ENCODE data around the gene IP6K3.

GRCh38 chr6:33684983-33685382, 61.7 kb downstream of the IP6K3 start:
- TF ChIP-seq, protein P1, sequence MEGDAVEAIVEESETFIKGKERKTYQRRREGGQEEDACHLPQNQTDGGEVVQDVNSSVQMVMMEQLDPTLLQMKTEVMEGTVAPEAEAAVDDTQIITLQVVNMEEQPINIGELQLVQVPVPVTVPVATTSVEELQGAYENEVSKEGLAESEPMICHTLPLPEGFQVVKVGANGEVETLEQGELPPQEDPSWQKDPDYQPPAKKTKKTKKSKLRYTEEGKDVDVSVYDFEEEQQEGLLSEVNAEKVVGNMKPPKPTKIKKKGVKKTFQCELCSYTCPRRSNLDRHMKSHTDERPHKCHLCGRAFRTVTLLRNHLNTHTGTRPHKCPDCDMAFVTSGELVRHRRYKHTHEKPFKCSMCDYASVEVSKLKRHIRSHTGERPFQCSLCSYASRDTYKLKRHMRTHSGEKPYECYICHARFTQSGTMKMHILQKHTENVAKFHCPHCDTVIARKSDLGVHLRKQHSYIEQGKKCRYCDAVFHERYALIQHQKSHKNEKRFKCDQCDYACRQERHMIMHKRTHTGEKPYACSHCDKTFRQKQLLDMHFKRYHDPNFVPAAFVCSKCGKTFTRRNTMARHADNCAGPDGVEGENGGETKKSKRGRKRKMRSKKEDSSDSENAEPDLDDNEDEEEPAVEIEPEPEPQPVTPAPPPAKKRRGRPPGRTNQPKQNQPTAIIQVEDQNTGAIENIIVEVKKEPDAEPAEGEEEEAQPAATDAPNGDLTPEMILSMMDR (IDR thresholded peaks at IDR 0.05; ENCODE audit: low read depth, low read length), result no peak
- no peak for TF ChIP-seq EZH2phosphoT487 (IDR thresholded peaks at IDR 0.05; ENCODE audit: low read depth)

Data from OCI-LY3 (cell line).